Fibroblast of mammary gland (primary cell): Measurements from ENCODE around the gene LSS.
A peak's percentile ranks its signal among the peaks of the same experiment; 100 is the strongest.
"Not testable (repeated sequence)": the region's sequence is repeated elsewhere in the genome, so short reads cannot be mapped to it uniquely, and the experiment has no call there.

Experiments
- DNase-seq: peaks from one replicate; pipeline ENCODE4 v3.0.0-alpha.2; 2010; ENCODE audit warnings: low read depth
- H3K4me3 ChIP-seq: 2 replicates; pipeline ENCODE4 v1.5.1; 2011; ENCODE audit warnings: low read depth, mild to moderate bottlenecking, low read length, moderate library complexity; ENCODE audit not compliant: control insufficient read depth
- CTCF ChIP-seq: conservative IDR thresholded peaks from 2 replicates; pipeline ENCODE4 v1.5.1; 2011; ENCODE audit warnings: low read depth, low read length, inconsistent platforms; ENCODE audit not compliant: control insufficient read depth, insufficient read depth

LSS gene

GRCh38 chr21:46150491-46151121, 78.0 kb downstream of the LSS start:
- TF ChIP-seq CTCF: no peak
- no peak overlapping the region for H3K4me3 ChIP-seq
- DNase-seq: peak; percentile 7

DNA sequence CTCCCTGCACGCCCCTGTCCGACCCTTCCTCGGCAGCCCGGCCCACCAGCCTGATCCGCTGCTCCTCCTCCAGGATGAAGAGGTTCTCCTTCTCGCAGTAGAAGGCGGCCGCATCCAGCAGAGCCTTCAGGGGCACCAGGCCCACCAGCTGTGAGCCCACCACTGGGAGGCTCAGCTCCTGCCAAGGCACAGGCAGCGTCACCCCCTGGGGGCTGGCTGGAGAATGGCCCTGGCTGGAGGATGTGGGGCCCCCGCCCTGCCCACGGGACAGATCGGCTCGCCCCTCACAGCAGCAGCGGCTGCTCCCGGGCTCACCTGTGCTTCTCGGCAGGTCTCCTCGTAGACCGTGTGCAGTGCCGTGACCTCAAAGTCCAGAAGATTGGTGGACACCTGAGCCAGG, 78.5 kb downstream of the LSS start:
- no peak for DNase-seq
- no peak overlapping the region for H3K4me3 ChIP-seq
- no peak for TF ChIP-seq CTCF

DNA sequence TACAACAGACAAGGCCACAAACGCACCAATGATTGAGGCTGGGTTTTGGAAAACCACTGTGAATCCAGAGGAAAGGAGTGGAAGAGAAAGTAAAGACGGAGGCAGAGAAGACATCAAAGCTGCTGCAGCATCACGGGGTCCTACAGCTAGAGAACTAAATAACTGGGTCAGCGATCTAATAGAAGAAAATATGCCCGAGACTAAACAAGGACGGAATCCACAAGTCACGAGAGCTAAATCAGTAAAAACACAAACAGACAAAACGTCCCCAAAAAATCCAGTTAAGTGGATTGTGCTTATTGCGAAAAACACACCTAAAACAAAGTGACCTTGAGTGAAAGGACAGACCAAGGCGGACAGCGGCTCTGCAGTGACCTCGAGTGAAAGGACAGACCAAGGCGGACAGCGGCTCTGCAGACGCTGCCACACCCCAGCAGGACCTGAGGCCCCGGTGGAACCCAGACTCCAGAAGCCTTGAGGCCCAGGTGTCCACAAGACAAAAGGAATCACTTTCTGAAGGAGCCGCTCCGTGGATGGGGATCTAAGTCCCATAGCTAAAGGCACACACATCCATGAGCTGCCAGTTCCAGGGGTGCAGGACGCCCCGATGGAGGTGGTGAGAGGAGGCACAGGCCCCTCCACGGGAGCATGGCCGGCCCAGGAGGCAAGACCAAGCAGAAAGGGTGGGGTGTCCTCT, 79.2 kb downstream of the LSS start:
- H3K4me3 ChIP-seq: no peak overlapping the region
- no peak for TF ChIP-seq CTCF
- DNase-seq: no peak

DNA sequence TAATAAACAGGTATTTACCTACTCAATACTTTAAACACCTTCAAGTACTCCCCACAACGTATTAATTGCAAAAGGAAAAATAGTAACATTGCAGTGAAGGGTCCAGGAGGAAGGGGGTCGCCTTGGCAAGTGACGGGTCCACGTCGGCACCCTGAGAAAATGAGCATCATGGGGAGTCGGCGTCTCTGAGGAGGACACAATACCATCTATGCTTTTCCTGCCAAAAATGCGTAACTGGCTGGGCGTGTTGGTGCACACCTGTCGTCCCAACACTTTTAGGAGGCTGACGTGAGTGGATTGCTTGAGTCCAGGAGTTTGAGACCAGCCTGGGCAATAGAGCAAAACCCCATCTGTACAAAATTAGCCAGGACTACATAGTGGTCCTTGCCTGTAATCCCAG, 80.5 kb downstream of the LSS start:
- H3K4me3 ChIP-seq: no peak overlapping the region
- DNase-seq: no peak
- no peak for TF ChIP-seq CTCF

GRCh38 chr21:46147429-46147828, 81.1 kb downstream of the LSS start:
- TF ChIP-seq CTCF: peak; percentile 70
- peak; percentile 47 for DNase-seq
- not testable (repeated sequence) for H3K4me3 ChIP-seq

DNA sequence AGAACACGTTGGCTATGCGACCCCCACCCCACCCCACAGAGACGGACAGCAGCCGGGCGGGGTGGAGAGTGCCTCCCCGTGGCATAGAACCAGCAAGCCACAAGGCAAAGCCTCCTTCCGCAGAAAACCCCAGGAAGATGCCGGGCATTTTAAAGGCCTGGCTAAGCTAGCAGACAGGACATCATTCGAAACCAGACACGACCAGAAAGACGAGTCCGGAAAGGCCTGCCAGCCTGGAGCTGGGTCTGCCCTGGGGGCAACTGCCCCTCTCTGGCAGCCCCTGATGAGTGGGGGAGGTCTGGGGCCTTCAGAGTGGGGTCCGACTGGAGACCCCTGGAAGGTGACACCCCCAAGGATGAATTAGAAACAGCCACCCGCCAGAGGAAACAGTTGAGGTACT, 81.7 kb downstream of the LSS start:
- DNase-seq: no peak
- H3K4me3 ChIP-seq: no peak overlapping the region
- no peak for TF ChIP-seq CTCF
